ENCODE data around the gene EIPR1.
"Not testable (repeated sequence)": the region's sequence is repeated elsewhere in the genome, so short reads cannot be mapped to it uniquely, and the experiment has no call there.

The EIPR1 gene

DNA sequence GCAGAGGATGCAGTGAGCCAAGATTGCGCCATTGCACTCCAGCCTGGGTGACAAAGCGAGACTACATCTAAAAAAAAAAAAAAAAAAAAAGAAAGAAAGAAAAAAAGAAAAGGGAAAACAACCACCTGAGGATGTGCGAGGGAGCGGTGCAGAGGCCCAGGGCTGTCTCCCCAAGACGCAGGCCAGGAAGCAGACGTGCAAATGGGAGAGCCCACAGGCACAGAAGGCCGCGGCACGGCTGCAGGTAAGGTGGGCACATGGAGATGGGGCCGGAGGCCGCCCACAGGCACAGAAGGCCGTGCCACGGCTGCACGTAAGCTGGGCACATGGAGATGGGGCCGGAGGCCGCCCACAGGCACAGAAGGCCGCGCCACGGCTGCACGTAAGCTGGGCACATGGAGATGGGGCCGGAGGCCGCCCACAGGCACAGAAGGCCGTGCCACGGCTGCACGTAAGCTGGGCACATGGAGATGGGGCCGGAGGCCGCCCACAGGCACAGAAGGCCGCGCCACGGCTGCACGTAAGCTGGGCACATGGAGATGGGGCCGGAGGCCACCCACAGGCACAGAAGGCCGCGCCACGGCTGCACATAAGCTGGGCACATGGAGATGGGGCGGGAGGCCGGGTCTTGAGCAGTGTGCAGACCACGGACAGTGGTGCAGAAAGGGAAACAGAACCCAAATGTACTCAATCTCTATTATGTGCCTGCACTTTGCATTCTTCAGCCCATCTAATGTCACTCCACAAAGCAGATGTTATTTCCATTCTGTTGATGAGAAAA lies 93.6 kb downstream of the EIPR1 start:
- H3K4me3 Mint-ChIP-seq; H3K27me3 Mint-ChIP-seq; ATAC-seq (replicated peaks); DNase-seq: not testable (repeated sequence)
- Mint-ChIP-seq H3K9me3 (peaks cover 9 to 10% of the 10 kb centered on the region in 2 donors), H3K36me3 (peaks cover 41 to 63% of the 10 kb centered on the region in 2 donors), H3K4me1 (peaks cover 12 to 23% of the 10 kb centered on the region in 2 donors), H3K27ac (peak overlapping the region; percentile 62)

GRCh38 chr2:3283206-3283605 lies 94.4 kb downstream of the EIPR1 start:
- peaks cover 13 to 14% of the 10 kb centered on the region in 2 donors for H3K9me3 Mint-ChIP-seq

DNA sequence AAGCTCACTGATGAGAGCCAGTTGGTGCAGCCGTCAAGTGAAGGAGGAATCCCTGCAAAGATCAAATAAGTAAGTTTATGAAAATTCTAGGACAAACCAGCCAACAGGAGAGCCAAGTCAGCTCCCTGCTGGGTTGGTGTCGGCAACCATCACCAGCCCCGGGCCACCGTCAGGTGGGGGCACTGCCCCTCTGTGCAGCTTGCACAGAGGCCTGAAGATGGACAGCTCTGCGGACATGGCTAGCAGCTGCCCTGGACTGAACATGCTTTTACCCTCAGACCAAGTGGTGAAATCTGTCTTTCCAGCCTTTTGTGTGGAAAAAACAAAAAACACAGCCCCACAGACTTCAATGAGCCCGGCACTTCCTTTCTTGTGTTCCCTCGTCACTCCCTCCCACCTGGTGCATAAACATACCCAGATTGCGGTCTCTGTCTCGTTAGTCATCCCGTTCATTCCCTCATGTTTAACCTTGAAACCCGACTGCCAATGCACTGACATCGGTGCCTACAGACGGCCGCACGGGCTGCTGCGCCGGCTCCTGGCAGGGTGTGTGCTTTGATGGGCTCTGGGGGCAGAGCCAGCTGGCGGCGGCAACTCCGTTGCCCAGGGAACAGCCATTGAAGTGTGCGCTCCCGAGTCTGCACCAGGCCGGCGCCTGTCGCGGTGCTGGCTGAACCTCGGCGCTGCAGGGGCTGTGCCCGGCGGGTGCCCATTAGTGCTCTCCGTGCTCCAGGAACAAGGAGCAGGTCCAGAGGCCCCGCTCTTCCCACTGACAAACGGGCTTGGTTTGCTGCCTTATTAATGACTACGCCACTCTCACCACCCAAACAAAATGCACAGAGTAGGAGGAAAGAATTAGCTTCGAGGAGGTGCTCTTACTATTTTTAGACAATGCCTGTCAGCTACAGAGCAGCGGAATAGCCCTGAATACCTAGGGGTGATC lies 95.3 kb downstream of the EIPR1 start:
- Mint-ChIP-seq H3K9me3 (peaks cover 9% of the 10 kb centered on the region in 2 donors), H3K27me3 (no peaks in the 10 kb centered on the region), H3K4me3 (no peak overlapping the region), H3K27ac (no peak overlapping the region), H3K4me1 (peaks cover 13 to 17% of the 10 kb centered on the region in 2 donors), H3K36me3 (peaks cover 46 to 66% of the 10 kb centered on the region in 2 donors)
- ATAC-seq (replicated peaks): no peak
- no peak for DNase-seq

More at GRCh38 chr2:3283206-3283605, 94.4 kb downstream of the EIPR1 start:
- no peak for ATAC-seq (replicated peaks)
- H3K36me3 Mint-ChIP-seq: peaks cover 47 to 66% of the 10 kb centered on the region in 2 donors
- peaks cover 17 to 21% of the 10 kb centered on the region in 2 donors for H3K4me1 Mint-ChIP-seq
- no peak overlapping the region for H3K4me3 Mint-ChIP-seq
- peak overlapping the region; percentile 25 for H3K27ac Mint-ChIP-seq
- DNase-seq: no peak
- H3K27me3 Mint-ChIP-seq: no peaks in the 10 kb centered on the region

GRCh38 chr2:3280683-3281520 lies 96.7 kb downstream of the EIPR1 start:
- peaks cover 6 to 12% of the 10 kb centered on the region in 2 donors for H3K4me1 Mint-ChIP-seq
- no peaks in the 10 kb centered on the region for H3K27me3 Mint-ChIP-seq
- H3K27ac Mint-ChIP-seq: no peak overlapping the region
- no peak overlapping the region for H3K4me3 Mint-ChIP-seq
- H3K9me3 Mint-ChIP-seq: peaks cover 6 to 10% of the 10 kb centered on the region in 2 donors
- ATAC-seq (replicated peaks) (no peak), DNase-seq (no peak)
- peaks cover 50 to 65% of the 10 kb centered on the region in 2 donors for H3K36me3 Mint-ChIP-seq

DNA sequence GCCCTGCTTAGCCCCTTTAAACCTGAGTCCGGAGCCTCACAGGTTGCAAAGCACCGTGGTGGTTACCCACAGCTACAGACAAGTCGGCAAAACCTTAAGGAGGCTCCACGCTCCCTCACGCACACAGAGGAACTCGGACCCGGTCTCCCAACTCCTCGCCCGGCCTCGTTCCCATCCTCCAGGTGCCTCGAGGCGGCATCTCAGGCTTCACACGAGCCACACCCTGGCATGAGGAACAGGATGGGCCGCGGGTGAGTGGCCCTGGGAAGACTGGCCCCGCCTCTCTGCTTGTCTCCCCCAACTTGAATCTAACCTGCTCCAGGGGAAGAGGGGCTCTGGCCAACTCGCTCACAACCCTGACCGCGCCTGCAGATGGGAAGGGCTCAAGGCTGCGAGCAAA lies 97.4 kb downstream of the EIPR1 start:
- Mint-ChIP-seq H3K4me3 (no peak overlapping the region), H3K27ac (no peak overlapping the region), H3K36me3 (peaks cover 53 to 71% of the 10 kb centered on the region in 2 donors), H3K27me3 (no peaks in the 10 kb centered on the region), H3K4me1 (peaks cover 6 to 12% of the 10 kb centered on the region in 2 donors), H3K9me3 (peaks cover 11 to 12% of the 10 kb centered on the region in 2 donors)
- DNase-seq: no peak
- no peak for ATAC-seq (replicated peaks)

DNA sequence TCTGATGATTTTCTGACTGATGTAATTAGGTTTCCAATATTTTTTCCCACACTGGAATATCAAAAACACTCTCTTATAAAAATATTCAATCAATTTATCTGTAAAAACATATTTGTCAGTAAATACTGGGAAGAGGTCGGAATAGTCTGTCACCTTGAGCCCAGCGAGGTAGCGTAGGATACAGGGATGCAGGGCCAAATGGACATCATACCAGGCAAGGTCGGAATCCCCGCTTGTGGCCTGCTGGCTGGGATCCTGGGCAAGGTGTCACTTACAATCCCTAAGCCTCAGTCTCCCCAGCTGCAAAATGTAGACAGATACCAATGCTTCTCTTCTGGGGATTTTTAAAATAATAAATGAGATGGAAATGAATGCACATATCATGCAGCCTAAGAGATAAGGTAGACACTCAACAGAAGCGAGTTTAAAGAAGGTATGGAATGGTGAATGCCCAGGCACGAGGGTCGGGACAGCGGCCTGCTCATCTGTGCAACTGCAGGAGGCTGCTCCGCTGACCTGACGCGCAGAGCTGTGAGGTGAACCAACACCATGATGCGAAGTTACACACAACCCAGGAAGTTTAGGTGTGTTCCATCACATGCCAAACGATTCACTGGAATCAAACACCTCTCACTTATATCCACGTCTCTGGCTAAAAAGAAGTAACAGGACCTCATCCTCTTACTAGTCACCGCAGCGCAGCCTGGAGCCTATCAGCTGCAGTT lies 98.2 kb downstream of the EIPR1 start:
- DNase-seq (no peak), ATAC-seq (replicated peaks) (no peak)
- Mint-ChIP-seq H3K4me1 (peaks cover under 1 to 12% of the 10 kb centered on the region in 2 donors), H3K9me3 (peaks cover 17 to 18% of the 10 kb centered on the region in 2 donors), H3K27me3 (no peaks in the 10 kb centered on the region), H3K4me3 (no peak overlapping the region), H3K27ac (no peak overlapping the region), H3K36me3 (peaks cover 54 to 72% of the 10 kb centered on the region in 2 donors)

GRCh38 chr2:3278521-3279218 lies 98.9 kb downstream of the EIPR1 start:
- no peaks in the 10 kb centered on the region for H3K27me3 Mint-ChIP-seq
- H3K36me3 Mint-ChIP-seq: peaks cover 59 to 78% of the 10 kb centered on the region in 2 donors
- peaks cover 18 to 19% of the 10 kb centered on the region in 2 donors for H3K9me3 Mint-ChIP-seq

GRCh38 chr2:3277748-3278520 lies 99.7 kb downstream of the EIPR1 start:
- peaks cover 57 to 76% of the 10 kb centered on the region in 2 donors for H3K36me3 Mint-ChIP-seq
- peaks cover 0 to 12% of the 10 kb centered on the region in 2 donors for H3K4me1 Mint-ChIP-seq
- H3K4me3 Mint-ChIP-seq: no peak overlapping the region
- DNase-seq: no peak
- no peak for ATAC-seq (replicated peaks)
- peak overlapping the region; percentile 90 for H3K27ac Mint-ChIP-seq
- H3K9me3 Mint-ChIP-seq: peaks cover 18 to 19% of the 10 kb centered on the region in 2 donors
- no peaks in the 10 kb centered on the region for H3K27me3 Mint-ChIP-seq

More at GRCh38 chr2:3278521-3279218, 98.9 kb downstream of the EIPR1 start:
- H3K4me1 Mint-ChIP-seq: peaks cover 0 to 12% of the 10 kb centered on the region in 2 donors
- no peak for ATAC-seq (replicated peaks)
- H3K4me3 Mint-ChIP-seq: no peak overlapping the region
- peak overlapping the region; percentile 90 for H3K27ac Mint-ChIP-seq
- DNase-seq: no peak

GRCh38 chr2:3277050-3277747 lies 100.4 kb downstream of the EIPR1 start:
- peaks cover 56 to 73% of the 10 kb centered on the region in 2 donors for H3K36me3 Mint-ChIP-seq
- H3K27me3 Mint-ChIP-seq: no peaks in the 10 kb centered on the region
- peaks cover 0 to 8% of the 10 kb centered on the region in 2 donors for H3K4me1 Mint-ChIP-seq
- H3K4me3 Mint-ChIP-seq: no peak overlapping the region
- peaks cover 18 to 19% of the 10 kb centered on the region in 2 donors for H3K9me3 Mint-ChIP-seq
- peak overlapping the region; percentile 37 for H3K27ac Mint-ChIP-seq
- no peak for DNase-seq
- ATAC-seq (replicated peaks): no peak

GRCh38 chr2:3272761-3273160 lies 104.9 kb downstream of the EIPR1 start:
- Mint-ChIP-seq H3K27ac (no peak overlapping the region), H3K4me1 (peaks cover 0 to 3% of the 10 kb centered on the region in 2 donors), H3K27me3 (no peaks in the 10 kb centered on the region), H3K36me3 (peaks cover 38 to 52% of the 10 kb centered on the region in 2 donors), H3K4me3 (no peak overlapping the region), H3K9me3 (peaks cover 14 to 15% of the 10 kb centered on the region in 2 donors)
- no peak for ATAC-seq (replicated peaks)
- no peak for DNase-seq

GRCh38 chr2:3270095-3270478 lies 107.5 kb downstream of the EIPR1 start:
- no peak for ATAC-seq (replicated peaks)
- H3K4me1 Mint-ChIP-seq: peaks cover 0 to 4% of the 10 kb centered on the region in 2 donors
- no peak overlapping the region for H3K27ac Mint-ChIP-seq
- H3K27me3 Mint-ChIP-seq: no peaks in the 10 kb centered on the region
- peaks cover 21 to 40% of the 10 kb centered on the region in 2 donors for H3K36me3 Mint-ChIP-seq
- no peak overlapping the region for H3K4me3 Mint-ChIP-seq
- no peak for DNase-seq
- H3K9me3 Mint-ChIP-seq: peaks cover 6% of the 10 kb centered on the region in 2 donors

Data from stimulated activated naive B cell treated with anti-CD40 and anti-IgM and Interleukin-4, amounts not matched to agents 10 μg/mL and 1 μg/mL and 100 μg/mL, for 72 hours (primary cell).